DMS53 treated with DMSO at 0.1 percent for 48 hours (cell line): Measurements from ENCODE around the gene TMEM38A.

Experiments used
- DNase-seq: peaks from one replicate; lab custom pipeline; 2025; ENCODE audit not compliant: unreplicated experiment; lab: John Stamatoyannopoulos, UW

Gene TMEM38A

GRCh38 chr19:16660763-16661479 is at the start of gene TMEM38A:
Gene TMEM38A (plus strand): TSS chr19:16661139. CDS start chr19:16661218, 79 bp downstream.
- peak; percentile 20 for DNase-seq

GRCh38 chr19:16612636-16613035 is 48.3 kb upstream of the TMEM38A start:
- no peak for DNase-seq

- DNase-seq, result no peak
Measured at GRCh38 chr19:16613841-16614240, 47.1 kb upstream of the TMEM38A start.

- no peak for DNase-seq
Measured at GRCh38 chr19:16614941-16615340, 46.0 kb upstream of the TMEM38A start.

GRCh38 chr19:16615808-16616207 is 45.1 kb upstream of the TMEM38A start:
- DNase-seq, result no peak

- no peak for DNase-seq
Measured at GRCh38 chr19:16618248-16618647, 42.7 kb upstream of the TMEM38A start.

GRCh38 chr19:16619457-16619856 is 41.5 kb upstream of the TMEM38A start:
- no peak for DNase-seq

- DNase-seq, result no peak
Measured at GRCh38 chr19:16620018-16620417, 40.9 kb upstream of the TMEM38A start.

GRCh38 chr19:16620584-16620983 is 40.4 kb upstream of the TMEM38A start:
- DNase-seq, result no peak

- DNase-seq, result no peak
Measured at GRCh38 chr19:16621165-16621800, 39.7 kb upstream of the TMEM38A start.

- no peak for DNase-seq
Measured at GRCh38 chr19:16623066-16623465, 37.9 kb upstream of the TMEM38A start.

- DNase-seq, result no peak
Measured at GRCh38 chr19:16623576-16623975, 37.4 kb upstream of the TMEM38A start.

GRCh38 chr19:16624236-16624635 is 36.7 kb upstream of the TMEM38A start:
- no peak for DNase-seq

- DNase-seq, result no peak
Measured at GRCh38 chr19:16625163-16625958, 35.6 kb upstream of the TMEM38A start.

GRCh38 chr19:16626796-16627192 is 34.1 kb upstream of the TMEM38A start:
- no peak for DNase-seq

- no peak for DNase-seq
Measured at GRCh38 chr19:16627193-16627927, 33.6 kb upstream of the TMEM38A start.

GRCh38 chr19:16627928-16628182 is 33.1 kb upstream of the TMEM38A start:
- DNase-seq, result no peak

GRCh38 chr19:16628183-16628983 is 32.6 kb upstream of the TMEM38A start, which contains the start of gene MED26:
Gene MED26 (minus strand): TSS chr19:16628204. CDS start chr19:16627943, 261 bp downstream.
- DNase-seq, result peak; percentile 60

GRCh38 chr19:16628984-16629691 is 31.8 kb upstream of the TMEM38A start:
- peak; percentile 11 for DNase-seq

- no peak for DNase-seq
Measured at GRCh38 chr19:16631465-16631864, 29.5 kb upstream of the TMEM38A start.
